Stimulated activated CD4-positive, alpha-beta T cell treated with anti-CD3 and anti-CD28 coated beads, Interleukin-4, amount 100 ng/mL, for 48 hours (primary cell): Measurements from ENCODE around the gene PPP2R5E.
"Not testable (repeated sequence)": the region's sequence is repeated elsewhere in the genome, so short reads cannot be mapped to it uniquely, and the experiment has no call there.

Source experiments
- DNase-seq, 2 donors: peaks; one replicate each; pipeline ENCODE4 v3.0.0-alpha.2; 2020; ENCODE audit warnings: low read depth in 2 of 2

PPP2R5E gene

DNA sequence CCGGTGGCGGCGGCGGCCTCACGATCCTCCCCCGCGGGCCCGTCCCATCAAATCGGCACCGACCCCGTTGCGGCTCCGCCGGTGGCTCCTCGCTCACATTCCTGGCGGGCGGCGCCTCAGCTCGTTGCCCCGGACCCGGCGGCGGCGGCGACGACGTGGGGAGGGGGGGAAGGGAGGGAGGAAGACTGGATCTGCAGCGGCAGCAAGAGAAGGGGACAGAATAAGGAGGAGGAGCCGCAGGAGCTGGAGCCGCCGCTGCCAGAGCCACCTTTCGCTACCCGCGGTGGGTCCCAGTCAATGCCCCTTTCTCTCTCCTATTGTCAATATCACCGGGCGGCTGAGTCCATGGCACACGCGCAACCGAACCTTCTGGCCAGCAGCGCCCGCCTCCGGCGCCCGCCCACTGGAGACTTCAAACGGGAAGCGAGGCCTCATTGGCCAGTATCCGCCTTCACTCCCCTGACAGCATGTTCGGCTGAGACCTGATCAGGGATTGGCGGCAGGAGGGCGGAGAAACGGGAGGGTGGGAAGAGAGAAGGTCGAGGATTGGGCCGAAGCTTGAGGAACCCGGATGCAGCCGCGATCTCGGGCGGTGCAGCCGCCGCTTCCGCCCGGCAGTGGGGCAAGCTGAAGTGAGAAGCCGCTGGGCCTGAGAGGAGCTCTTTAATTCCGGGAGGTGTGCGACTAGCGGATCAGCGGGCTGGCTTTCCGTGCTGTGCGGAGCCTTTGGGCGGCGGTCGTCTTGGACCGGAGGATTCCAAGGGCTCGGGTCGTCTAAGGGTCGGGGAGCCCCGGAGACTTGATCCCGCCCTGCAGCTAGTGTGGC is at the start of gene PPP2R5E:
Gene PPP2R5E (minus strand): TSS at position 378 of the 826 bp plus-strand sequence. CDS start 3,692 bp downstream, outside the sequence.
- DNase-seq = peak; percentile 92 to 95

DNA sequence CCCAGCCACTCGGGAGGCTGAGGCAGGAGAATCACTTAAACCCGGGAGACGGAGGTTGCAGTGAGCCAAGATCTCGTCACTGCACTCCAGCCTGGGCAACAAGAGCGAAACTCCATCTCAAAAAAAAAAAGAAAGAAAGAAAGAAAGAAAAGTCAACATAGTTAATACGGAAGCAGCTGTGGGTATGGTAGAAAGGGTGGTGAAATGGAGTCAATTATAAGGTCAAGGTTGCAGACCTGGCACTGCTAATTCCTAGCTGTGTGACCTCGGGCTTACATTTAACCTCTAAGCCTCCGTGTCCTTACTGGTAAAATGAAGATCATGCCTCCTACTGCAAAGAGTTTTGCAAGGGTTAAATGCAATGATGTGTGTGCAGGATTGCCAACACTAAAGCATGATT is 39.9 kb upstream of the PPP2R5E start:
- not testable (repeated sequence) for DNase-seq

GRCh38 chr14:63581491-63581890 is 38.3 kb upstream of the PPP2R5E start:
- no peak for DNase-seq

GRCh38 chr14:63578300-63578699 is 35.1 kb upstream of the PPP2R5E start:
- no peak for DNase-seq

GRCh38 chr14:63573581-63573980 is 30.4 kb upstream of the PPP2R5E start:
- no peak for DNase-seq

DNA sequence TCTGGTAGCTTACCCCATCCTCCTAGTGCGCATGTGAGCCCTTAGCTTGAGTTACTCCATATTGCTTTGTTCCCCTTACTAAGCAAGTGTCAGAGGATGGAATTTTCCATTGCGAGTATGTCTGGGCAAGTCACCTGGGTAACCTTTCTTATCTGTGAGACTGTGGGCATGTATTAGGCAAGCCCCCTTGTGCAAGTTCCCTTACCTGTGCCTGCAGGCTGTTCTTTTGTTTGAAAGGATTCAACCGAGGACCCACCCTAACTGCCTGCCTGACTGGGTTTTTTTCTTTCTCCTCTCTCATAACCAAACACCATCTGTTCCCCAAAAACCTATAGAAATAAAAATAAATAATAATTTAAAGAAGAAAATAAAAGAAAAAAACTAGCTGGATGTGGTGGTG is 22.3 kb upstream of the PPP2R5E start:
- no peak for DNase-seq

GRCh38 chr14:63564318-63564717 is 21.1 kb upstream of the PPP2R5E start:
- DNase-seq = no peak

DNA sequence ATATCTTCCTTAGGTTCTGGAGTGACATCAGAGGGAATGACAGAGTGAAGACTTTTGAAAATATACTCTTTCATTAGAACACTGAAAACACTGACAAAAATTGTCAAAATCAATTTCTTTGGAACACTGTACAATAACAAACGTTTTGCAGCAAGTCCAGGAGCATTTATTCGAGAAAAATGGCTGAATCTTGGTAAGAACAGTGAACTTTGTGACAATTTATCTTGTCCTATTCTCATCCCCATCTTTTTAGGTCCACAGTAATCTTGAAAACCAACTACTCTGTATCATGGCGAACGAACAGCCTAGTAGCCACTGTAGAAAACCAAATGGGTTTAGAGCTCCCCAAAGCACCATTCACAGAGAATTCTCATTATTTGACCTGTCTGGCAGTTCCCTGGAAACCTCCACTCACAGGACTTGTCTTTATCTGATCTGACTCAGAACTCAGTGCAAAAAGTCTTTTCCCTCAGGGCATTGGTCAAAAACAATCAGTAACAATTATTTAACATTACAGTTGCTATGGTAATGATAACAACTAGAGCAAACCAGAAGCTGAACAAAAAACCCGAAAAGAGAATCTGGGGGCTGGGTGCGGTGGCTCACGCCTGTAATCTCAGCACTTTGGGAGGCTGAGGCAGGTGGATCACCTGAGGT is 20.3 kb upstream of the PPP2R5E start:
- DNase-seq = no peak

DNA sequence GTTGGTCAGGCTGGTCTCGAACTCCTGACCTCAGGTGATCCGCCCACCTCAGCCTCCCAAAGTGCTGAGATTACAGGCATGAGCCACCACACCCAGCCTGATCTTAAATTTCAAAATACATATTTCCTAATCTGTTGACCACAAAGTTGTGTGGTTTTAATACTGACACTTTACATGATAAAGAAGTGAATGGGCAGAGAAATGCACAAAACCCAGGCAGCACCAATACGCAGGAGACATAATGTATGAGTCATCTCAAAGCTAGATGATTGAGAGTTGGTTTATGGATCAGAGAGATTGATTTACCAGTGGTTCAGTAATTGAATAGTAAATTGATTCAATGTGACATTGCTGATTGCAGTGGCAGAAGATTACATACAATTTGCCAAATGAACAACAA is 19.2 kb upstream of the PPP2R5E start:
- DNase-seq = no peak

DNA sequence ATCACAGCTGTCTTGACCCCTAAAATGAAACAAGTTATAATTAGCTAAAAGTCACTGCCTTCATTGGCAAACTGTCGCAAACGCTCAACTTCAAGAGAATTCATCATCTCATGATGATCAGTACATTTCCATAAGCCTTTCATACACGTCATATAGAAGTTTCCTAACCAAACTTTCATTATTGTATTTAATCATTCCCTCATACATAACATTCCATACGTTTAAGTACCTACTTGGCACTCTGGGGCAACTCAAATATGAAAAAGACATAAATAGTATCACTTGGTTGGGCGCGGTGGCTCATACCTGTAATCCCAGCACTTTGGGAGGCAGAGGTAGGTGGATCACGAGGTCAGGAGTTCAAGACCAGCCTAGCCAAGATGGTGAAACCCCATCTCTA is 12.4 kb upstream of the PPP2R5E start:
- no peak for DNase-seq

DNA sequence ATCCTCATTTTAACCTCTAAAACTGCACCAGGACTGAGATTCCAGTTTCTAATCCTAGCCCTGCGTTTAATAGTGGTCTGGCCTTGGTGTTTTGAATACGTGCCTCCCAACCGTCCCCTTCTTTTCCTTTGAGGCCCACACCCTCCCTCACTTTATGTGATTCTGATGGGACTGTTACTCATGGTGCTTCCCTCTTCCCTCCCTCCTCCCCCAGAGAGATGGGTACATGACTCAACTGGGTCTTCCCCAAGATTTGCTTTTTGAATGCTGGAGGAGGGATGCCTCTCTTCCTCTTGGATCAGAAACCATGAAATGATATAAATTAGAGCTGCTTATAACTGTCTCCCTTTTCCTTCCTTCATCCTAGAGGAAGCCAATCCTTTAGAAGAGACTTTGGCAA is 8.2 kb upstream of the PPP2R5E start:
- no peak for DNase-seq

- DNase-seq = no peak
These were observed 4.7 kb upstream of the PPP2R5E start for GRCh38 chr14:63547798-63548335.

GRCh38 chr14:63545431-63545830 is 2.3 kb upstream of the PPP2R5E start:
- DNase-seq = no peak

DNA sequence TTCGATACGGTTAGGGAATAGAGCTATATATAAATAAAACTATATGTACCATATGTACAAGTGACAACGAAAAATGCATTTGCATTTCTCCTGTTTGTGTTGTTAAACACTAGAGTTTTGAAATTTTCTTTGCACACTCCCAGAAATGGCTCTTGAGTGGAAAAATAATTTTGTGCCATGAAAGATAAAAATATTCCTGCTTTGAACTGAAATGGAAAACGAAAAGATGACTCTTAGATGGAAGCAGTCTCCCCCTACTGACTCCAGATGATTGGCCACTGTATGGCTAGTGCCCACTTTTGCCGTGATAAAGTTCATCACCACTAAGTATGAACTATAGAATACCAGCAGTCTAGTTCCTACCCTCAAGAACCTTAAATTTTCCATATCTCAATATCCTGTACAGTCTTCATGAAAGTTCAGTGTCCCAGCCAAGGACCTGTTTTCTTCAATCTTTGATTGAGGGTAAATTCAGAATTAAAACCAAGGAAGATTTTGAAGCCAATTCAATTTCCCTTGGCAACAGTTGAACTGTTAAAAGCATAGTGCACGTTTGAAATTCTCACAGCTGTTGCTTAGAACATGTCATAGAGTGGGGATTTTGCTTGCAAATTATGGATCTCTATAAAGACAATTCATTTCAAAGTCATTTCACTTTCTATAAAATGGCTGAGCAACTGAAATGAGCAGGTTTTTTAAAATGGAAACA is 1.6 kb upstream of the PPP2R5E start:
- no peak for DNase-seq

DNA sequence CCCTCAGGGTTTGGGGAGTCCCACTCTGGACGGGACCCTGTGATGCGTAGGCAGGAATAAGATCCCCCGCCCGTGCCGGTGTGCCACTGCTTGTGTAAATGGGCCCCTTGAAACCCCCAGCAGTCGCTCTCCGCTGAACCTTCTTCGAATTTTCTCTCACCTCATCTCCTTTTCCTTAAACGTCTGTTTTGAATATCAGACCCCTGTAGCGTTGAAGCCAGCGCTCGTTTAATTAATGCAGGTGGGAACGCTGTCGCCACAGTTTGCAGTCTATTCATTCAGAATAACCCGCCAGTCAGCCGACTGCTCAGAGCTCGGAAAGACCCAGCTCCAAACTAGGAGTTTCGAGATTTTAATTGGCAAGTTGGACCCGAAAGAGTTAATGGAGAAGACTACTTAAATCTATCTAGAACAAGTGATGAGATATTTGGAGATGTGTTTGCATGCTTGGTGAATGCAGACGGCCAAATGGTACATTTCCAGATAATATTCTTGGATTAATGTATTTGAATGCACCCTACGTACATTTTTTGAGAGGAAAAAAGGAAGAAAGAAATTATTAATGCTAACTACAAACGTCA is 739 bp upstream of the PPP2R5E start:
- no peak for DNase-seq

- DNase-seq = peak in 1 of 2 donors; percentile 5
These were observed 762 bp downstream of the PPP2R5E start for GRCh38 chr14:63542231-63542999.

GRCh38 chr14:63535918-63536317 is 7.3 kb downstream of the PPP2R5E start:
- no peak for DNase-seq

DNA sequence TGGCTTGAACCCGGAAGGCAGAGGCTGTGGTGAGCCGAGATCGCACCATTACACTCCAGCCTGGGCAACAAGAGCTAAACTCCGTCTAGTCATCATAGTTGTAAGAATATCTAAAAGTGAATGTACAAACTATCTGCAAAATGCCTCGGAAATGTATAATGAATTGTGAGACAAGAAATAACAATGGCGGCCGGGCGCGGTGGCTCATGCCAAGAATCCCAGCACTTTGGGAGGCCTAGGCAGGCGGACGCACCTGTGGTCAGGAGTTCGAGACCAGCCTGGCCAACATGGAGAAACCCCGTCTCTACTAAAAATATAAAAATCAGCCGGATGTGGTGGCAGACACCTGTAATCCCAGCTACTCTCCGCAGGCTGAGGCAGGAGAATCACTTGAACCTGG is 9.7 kb downstream of the PPP2R5E start:
- DNase-seq = no peak

DNA sequence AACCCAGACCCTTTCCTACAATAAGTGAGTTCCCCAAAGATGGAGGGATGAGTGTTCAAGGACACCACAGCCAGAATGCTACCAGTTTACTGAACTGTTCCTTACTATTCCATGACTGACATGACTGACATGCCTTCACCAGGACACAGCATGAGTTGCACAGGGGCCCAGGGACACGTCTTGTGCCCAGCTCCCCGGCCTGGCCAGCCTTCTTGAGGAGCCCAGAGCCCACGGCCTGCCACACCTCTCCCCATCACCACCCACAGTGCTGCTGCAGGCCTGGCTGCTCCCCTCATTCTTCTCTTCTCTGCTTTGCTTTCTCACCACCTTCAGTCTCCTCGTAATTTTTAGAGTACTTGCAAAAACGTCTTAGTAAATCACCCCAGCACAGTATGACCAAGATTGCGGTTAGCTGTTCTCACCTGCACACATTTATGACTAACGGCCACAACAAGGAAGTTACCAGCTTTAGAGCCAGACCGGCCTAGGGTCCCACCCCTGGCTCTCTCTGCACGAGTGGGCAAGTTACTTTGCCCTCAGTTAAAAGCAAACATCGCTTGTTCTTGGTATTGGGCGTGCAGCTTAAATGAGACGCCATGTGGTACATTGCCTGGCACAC is 18.5 kb downstream of the PPP2R5E start:
- no peak for DNase-seq

DNA sequence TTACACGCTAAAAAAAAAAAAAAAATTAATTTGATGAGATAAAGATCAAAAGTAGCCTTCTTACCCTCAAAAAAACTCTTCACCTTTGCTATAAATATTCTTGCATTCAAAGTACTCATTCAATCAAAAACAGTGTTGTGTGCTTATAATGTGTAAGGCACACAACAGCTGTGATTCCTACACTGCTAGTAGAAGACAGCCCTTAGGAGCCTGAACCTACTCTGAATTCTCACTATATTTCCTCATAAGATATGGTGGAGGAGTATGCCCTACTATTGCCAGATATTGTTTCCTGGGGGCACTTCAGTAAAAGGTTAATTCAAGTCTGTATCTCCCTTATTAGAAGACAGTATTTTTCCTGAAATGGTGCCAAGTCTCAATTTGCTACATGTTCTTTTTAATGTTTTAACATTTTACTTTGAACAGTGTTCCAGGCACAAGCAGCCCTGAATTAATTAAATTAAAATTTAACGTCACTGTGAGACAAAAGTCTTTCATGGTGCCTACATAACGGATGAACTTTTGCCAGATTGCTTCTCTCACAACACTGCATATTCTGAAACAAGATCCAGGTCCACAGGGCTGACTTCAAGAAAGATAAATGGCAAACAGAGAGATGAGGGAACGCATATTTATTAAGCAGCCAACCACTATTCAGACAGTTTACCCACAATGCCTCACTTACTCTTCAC is 19.3 kb downstream of the PPP2R5E start:
- no peak for DNase-seq
